Measurements from ENCODE around the gene SPRR5.

Gene SPRR5

DNA sequence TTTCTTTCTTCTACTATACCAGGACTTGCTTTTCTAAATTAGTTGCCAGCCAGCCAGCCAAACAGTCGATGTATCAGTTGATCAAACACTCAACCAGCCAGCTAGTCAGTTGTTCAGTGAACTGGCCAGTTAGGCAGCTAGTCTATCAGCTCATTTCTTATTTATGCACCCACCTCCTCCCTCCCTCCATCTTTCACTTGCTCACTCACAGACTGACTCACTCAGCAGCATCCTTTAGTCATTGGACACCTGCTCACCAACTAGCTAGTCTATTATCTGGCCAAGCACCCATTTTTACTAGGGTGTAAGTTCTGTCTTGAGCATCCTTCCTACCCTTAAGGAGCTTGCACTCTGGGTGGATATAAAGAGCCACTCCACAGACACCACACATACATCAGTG lies 17.5 kb downstream of the SPRR5 start:
- no peak for DNase-seq (ENCODE audit: low read depth, low spot score)

DNA sequence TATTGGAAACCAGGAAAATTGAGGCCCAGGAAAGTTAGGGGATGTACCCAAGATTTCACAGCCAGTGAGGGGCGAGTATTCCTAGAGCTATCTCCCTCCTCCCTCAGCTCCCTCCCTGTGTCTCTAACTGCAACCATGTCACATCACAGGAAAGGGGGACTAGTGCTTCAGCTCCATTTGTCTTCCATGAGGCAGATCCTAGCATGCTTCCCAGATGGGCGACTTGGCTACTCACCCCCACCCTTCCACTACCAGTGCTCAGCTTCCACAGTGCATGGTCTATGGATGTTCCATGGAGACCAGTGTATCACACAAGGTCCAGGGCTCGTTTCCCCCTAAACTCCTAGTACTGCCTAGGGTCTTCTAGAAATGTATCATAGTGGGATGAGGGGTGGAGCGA lies 18.8 kb downstream of the SPRR5 start:
- WGBS (ENCODE audit: insufficient coverage, insufficient read length): no CpG with 5 or more reads among the region's 4 CpGs

More for the DNA sequence above, 17.5 kb downstream of the SPRR5 start:
- Histone ChIP-seq H3K27ac (ENCODE audit: low read length) (no peak overlapping the region), H3K27me3 (ENCODE audit: control insufficient read depth, insufficient read depth, low read length) (no peaks in the 10 kb centered on the region), H3K9me3 (ENCODE audit: control insufficient read depth, insufficient read depth, low read length) (no peaks in the 10 kb centered on the region), H3K4me3 (ENCODE audit: low read length) (no peak overlapping the region), H3K4me1 (ENCODE audit: control insufficient read depth, insufficient read depth, low read length) (no peaks in the 10 kb centered on the region), H3K36me3 (ENCODE audit: control insufficient read depth, insufficient read depth, low read length) (no peaks in the 10 kb centered on the region)
- WGBS (ENCODE audit: insufficient coverage, insufficient read length): no CpG with 5 or more reads among the region's 1 CpG

GRCh38 chr1:152967201-152967600 lies 20.2 kb downstream of the SPRR5 start:
- Histone ChIP-seq H3K27ac (ENCODE audit: low read length) (no peak overlapping the region), H3K9me3 (ENCODE audit: control insufficient read depth, insufficient read depth, low read length) (no peaks in the 10 kb centered on the region), H3K36me3 (ENCODE audit: control insufficient read depth, insufficient read depth, low read length) (no peaks in the 10 kb centered on the region), H3K4me3 (ENCODE audit: low read length) (no peak overlapping the region), H3K4me1 (ENCODE audit: control insufficient read depth, insufficient read depth, low read length) (no peaks in the 10 kb centered on the region), H3K27me3 (ENCODE audit: control insufficient read depth, insufficient read depth, low read length) (no peaks in the 10 kb centered on the region)
- no CpG with 5 or more reads among the region's 7 CpGs for WGBS (ENCODE audit: insufficient coverage, insufficient read length)
- no peak for DNase-seq (ENCODE audit: low read depth, low spot score)

More for the DNA sequence above, 18.8 kb downstream of the SPRR5 start:
- no peaks in the 10 kb centered on the region for H3K27me3 ChIP-seq (ENCODE audit: control insufficient read depth, insufficient read depth, low read length)
- no peaks in the 10 kb centered on the region for H3K4me1 ChIP-seq (ENCODE audit: control insufficient read depth, insufficient read depth, low read length)
- no peak for DNase-seq (ENCODE audit: low read depth, low spot score)
- H3K4me3 ChIP-seq (ENCODE audit: low read length): no peak overlapping the region
- H3K9me3 ChIP-seq (ENCODE audit: control insufficient read depth, insufficient read depth, low read length): no peaks in the 10 kb centered on the region
- no peaks in the 10 kb centered on the region for H3K36me3 ChIP-seq (ENCODE audit: control insufficient read depth, insufficient read depth, low read length)
- H3K27ac ChIP-seq (ENCODE audit: low read length): no peak overlapping the region

GRCh38 chr1:152968248-152968647 lies 21.2 kb downstream of the SPRR5 start:
- no peaks in the 10 kb centered on the region for H3K9me3 ChIP-seq (ENCODE audit: control insufficient read depth, insufficient read depth, low read length)
- H3K36me3 ChIP-seq (ENCODE audit: control insufficient read depth, insufficient read depth, low read length): no peaks in the 10 kb centered on the region
- no peak for DNase-seq (ENCODE audit: low read depth, low spot score)
- H3K27me3 ChIP-seq (ENCODE audit: control insufficient read depth, insufficient read depth, low read length): no peaks in the 10 kb centered on the region
- no peak overlapping the region for H3K4me3 ChIP-seq (ENCODE audit: low read length)
- H3K27ac ChIP-seq (ENCODE audit: low read length): no peak overlapping the region
- no peaks in the 10 kb centered on the region for H3K4me1 ChIP-seq (ENCODE audit: control insufficient read depth, insufficient read depth, low read length)
- no CpG with 5 or more reads among the region's 2 CpGs for WGBS (ENCODE audit: insufficient coverage, insufficient read length)

DNA sequence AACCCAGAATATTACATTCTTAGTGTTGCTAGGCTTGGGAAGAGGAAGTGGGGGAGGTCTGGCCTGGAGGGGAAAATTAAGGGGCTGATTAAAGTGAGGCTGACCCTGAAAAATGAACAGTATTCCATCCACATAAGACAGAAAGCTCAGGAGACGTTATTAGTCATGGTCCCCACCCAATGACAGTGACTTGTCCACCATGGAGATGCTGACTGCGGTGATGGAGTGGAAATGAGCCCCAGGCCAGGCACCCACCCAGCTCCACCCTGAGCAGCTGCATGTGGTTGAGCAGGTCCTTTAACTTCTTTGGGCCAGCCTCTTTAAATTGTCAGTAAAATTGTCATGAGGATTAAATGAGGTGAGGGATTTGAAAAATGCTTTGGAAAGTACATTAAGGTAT lies 22.0 kb downstream of the SPRR5 start:
- no peaks in the 10 kb centered on the region for H3K36me3 ChIP-seq (ENCODE audit: control insufficient read depth, insufficient read depth, low read length)
- H3K27me3 ChIP-seq (ENCODE audit: control insufficient read depth, insufficient read depth, low read length): no peaks in the 10 kb centered on the region
- DNase-seq (ENCODE audit: low read depth, low spot score): no peak
- no peaks in the 10 kb centered on the region for H3K4me1 ChIP-seq (ENCODE audit: control insufficient read depth, insufficient read depth, low read length)
- no peak overlapping the region for H3K27ac ChIP-seq (ENCODE audit: low read length)
- no CpG with 5 or more reads among the region's 2 CpGs for WGBS (ENCODE audit: insufficient coverage, insufficient read length)
- no peaks in the 10 kb centered on the region for H3K9me3 ChIP-seq (ENCODE audit: control insufficient read depth, insufficient read depth, low read length)
- H3K4me3 ChIP-seq (ENCODE audit: low read length): no peak overlapping the region

DNA sequence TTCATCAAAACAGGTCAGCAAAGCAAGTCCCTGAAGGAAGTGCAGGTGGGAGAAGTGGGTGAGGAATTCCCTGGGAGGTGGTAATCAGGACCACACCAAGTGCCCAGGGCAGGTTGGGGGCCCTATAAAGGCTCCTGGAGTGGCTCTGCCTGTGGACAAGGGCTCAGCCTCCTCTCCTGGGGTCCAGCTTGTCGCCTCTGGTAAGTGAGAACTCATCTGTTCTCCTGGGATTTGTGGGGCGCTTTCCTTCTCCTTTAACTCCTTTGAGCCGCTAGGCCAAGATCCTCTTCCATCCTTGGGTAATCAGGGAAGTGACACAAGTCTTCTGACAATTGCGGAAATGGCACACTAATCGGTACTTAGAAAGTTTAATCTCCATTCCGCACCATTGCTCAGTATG lies 23.5 kb downstream of the SPRR5 start, which contains the start of gene SPRR4:
Gene SPRR4 (plus strand): TSS at position 154 of the 400 bp plus-strand sequence. CDS start 1,243 bp downstream, outside the sequence.
- Histone ChIP-seq H3K36me3 (ENCODE audit: control insufficient read depth, insufficient read depth, low read length) (no peaks in the 10 kb centered on the region), H3K4me1 (ENCODE audit: control insufficient read depth, insufficient read depth, low read length) (no peaks in the 10 kb centered on the region), H3K9me3 (ENCODE audit: control insufficient read depth, insufficient read depth, low read length) (no peaks in the 10 kb centered on the region), H3K4me3 (ENCODE audit: low read length) (no peak within 1 kb of the TSS), H3K27me3 (ENCODE audit: control insufficient read depth, insufficient read depth, low read length) (no peaks in the 10 kb centered on the region), H3K27ac (ENCODE audit: low read length) (no peak within 1 kb of the TSS)
- no peak for DNase-seq (ENCODE audit: low read depth, low spot score)
- WGBS (ENCODE audit: insufficient coverage, insufficient read length): no CpG with 5 or more reads among the region's 6 CpGs

GRCh38 chr1:152972196-152972886 lies 25.3 kb downstream of the SPRR5 start:
- no peaks in the 10 kb centered on the region for H3K4me1 ChIP-seq (ENCODE audit: control insufficient read depth, insufficient read depth, low read length)
- H3K27ac ChIP-seq (ENCODE audit: low read length): no peak overlapping the region
- H3K9me3 ChIP-seq (ENCODE audit: control insufficient read depth, insufficient read depth, low read length): no peaks in the 10 kb centered on the region
- H3K36me3 ChIP-seq (ENCODE audit: control insufficient read depth, insufficient read depth, low read length): no peaks in the 10 kb centered on the region
- H3K4me3 ChIP-seq (ENCODE audit: low read length): no peak overlapping the region
- H3K27me3 ChIP-seq (ENCODE audit: control insufficient read depth, insufficient read depth, low read length): no peaks in the 10 kb centered on the region
- no peak for DNase-seq (ENCODE audit: low read depth, low spot score)
- no CpG with 5 or more reads among the region's 4 CpGs for WGBS (ENCODE audit: insufficient coverage, insufficient read length)

GRCh38 chr1:152976688-152977087 lies 29.7 kb downstream of the SPRR5 start:
- Histone ChIP-seq H3K27ac (ENCODE audit: low read length) (no peak overlapping the region), H3K27me3 (ENCODE audit: control insufficient read depth, insufficient read depth, low read length) (no peaks in the 10 kb centered on the region), H3K9me3 (ENCODE audit: control insufficient read depth, insufficient read depth, low read length) (no peaks in the 10 kb centered on the region), H3K36me3 (ENCODE audit: control insufficient read depth, insufficient read depth, low read length) (no peaks in the 10 kb centered on the region), H3K4me3 (ENCODE audit: low read length) (no peak overlapping the region), H3K4me1 (ENCODE audit: control insufficient read depth, insufficient read depth, low read length) (no peaks in the 10 kb centered on the region)
- no CpG with 5 or more reads among the region's 1 CpG for WGBS (ENCODE audit: insufficient coverage, insufficient read length)
- no peak for DNase-seq (ENCODE audit: low read depth, low spot score)

DNA sequence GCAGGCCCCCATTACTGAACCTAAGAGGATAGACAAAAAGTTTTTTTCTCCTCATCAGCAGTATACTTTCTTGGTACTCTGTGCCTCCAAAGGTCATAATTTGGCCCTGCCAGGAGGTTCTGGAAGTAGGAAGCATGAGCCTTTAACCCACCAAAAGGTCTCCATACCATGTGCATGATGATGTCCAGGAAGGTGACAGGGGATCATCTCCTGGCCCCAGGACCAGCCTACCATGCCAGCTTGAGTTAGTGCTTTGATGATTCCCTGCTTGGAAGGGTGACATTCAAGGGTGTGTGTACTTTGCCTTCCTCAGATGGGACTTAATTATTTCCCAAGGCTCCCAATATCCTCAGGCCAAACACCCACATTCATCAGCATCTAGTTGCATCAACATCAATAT lies 30.6 kb downstream of the SPRR5 start:
- Histone ChIP-seq H3K27me3 (ENCODE audit: control insufficient read depth, insufficient read depth, low read length) (no peaks in the 10 kb centered on the region), H3K27ac (ENCODE audit: low read length) (no peak overlapping the region), H3K4me1 (ENCODE audit: control insufficient read depth, insufficient read depth, low read length) (no peaks in the 10 kb centered on the region), H3K9me3 (ENCODE audit: control insufficient read depth, insufficient read depth, low read length) (no peaks in the 10 kb centered on the region), H3K36me3 (ENCODE audit: control insufficient read depth, insufficient read depth, low read length) (no peaks in the 10 kb centered on the region), H3K4me3 (ENCODE audit: low read length) (no peak overlapping the region)
- DNase-seq (ENCODE audit: low read depth, low spot score): no peak

DNA sequence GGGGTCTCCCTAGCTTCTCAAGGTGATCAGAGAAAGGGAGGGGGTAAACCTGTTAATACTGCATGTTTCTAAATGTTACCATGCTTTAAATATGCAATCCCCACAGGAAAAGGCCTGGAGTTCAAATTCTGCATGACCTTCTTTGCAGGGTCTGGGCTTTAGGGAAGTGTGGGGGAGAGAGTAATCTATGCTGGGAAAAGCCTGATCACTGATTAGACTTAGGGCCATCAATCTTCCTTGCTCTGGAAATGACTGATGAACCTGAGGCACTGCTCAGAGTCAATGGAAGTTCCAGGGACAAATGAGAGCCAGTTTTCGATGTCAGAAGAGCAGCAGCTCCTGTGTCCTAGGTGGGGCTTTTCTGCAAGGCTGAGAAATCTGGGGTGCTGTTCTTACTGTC lies 33.7 kb downstream of the SPRR5 start:
- Histone ChIP-seq H3K9me3 (ENCODE audit: control insufficient read depth, insufficient read depth, low read length) (no peaks in the 10 kb centered on the region), H3K4me3 (ENCODE audit: low read length) (no peak overlapping the region), H3K4me1 (ENCODE audit: control insufficient read depth, insufficient read depth, low read length) (no peaks in the 10 kb centered on the region), H3K27ac (ENCODE audit: low read length) (no peak overlapping the region), H3K36me3 (ENCODE audit: control insufficient read depth, insufficient read depth, low read length) (no peaks in the 10 kb centered on the region), H3K27me3 (ENCODE audit: control insufficient read depth, insufficient read depth, low read length) (no peaks in the 10 kb centered on the region)
- no CpG with 5 or more reads among the region's 1 CpG for WGBS (ENCODE audit: insufficient coverage, insufficient read length)
- DNase-seq (ENCODE audit: low read depth, low spot score): no peak

DNA sequence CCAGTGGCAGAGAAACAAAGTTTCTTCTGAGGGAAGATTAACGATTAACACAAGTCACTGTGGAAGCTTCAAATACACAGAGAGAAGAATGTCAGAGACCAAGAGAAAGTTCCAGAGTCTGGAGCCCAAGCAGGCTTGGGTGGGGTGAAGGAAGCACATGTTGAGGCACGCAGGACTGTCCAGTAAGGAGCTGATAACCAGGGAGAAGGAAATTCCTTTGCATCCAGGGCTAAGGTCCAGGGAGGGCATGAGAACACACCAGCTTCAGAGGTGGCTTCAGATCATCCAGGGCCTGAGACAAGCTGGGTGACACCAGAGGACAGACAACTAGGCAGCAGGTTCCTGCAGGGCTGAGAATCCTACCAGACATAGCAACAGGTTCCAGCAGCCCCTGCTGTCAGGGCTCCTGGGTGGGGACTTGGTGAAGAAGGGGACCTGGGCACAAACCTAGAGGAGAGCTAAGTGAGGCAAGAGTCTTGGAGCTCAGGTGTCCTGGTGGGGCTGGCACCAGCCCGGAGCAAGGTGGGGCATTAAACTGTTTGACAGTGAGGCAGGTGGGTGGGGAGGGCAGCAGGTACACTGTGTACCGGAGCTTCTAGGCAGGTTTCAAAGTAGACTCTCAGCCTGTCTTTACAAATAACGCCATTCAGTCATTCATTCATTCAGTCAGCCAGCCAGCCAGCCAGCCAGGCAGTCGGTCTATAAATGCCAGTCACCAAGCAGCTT lies 34.3 kb downstream of the SPRR5 start:
- Histone ChIP-seq H3K4me1 (ENCODE audit: control insufficient read depth, insufficient read depth, low read length) (no peaks in the 10 kb centered on the region), H3K27me3 (ENCODE audit: control insufficient read depth, insufficient read depth, low read length) (no peaks in the 10 kb centered on the region), H3K36me3 (ENCODE audit: control insufficient read depth, insufficient read depth, low read length) (no peaks in the 10 kb centered on the region), H3K27ac (ENCODE audit: low read length) (no peak overlapping the region), H3K4me3 (ENCODE audit: low read length) (no peak overlapping the region), H3K9me3 (ENCODE audit: control insufficient read depth, insufficient read depth, low read length) (no peaks in the 10 kb centered on the region)
- no peak for DNase-seq (ENCODE audit: low read depth, low spot score)
- no CpG with 5 or more reads among the region's 6 CpGs for WGBS (ENCODE audit: insufficient coverage, insufficient read length)
